GM18520 (cell line): ENCODE data around the gene MRPL14.
A peak's percentile ranks its signal among the peaks of the same experiment; 100 is the strongest.

Experiments
- ATAC-seq: cut with Tn5 transposase; IDR thresholded peaks from one replicate; pipeline ENCODE4 v1.9.1; 2021; ENCODE audit not compliant: unreplicated experiment

MRPL14 gene

DNA sequence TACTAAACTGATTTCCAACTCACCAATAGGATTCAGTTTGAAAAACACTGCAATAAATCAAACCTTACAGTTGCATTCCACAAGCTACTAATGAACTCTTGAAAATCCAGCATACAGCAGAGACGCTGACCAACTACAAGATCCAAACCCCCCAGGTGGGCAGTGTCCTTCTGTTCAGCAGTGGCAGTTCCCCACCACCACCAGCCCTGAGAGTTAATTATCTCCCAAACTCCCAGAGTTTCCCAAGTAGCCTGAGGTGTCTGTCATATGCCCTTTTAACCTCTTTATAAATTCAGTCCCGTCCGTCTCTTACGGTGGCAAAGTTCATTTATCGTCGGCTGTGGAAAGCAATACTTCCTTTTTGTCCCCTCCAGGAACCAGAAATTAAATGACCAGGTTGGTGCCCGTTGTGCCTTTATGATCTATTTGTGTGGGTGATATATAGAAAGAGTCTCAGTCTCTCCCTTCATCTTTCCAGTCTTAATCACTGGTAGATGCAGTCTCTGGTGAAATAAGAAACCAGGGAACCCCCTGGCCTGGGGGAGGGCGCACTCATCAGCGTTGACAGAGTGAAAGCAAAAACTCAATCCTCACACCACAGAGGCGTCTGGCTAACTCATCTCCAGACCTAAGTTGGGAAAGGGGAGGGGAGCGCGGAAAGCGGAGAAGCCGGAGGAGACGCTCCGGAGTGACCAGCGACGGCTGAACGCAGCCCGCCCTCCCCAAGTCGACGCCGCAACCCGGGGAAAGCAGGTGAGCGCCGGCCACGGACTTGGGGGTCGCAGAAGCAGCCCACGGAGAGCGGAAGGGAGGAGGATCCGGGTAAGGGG, 717 bp downstream of the MRPL14 start:
- peak; percentile 41 for ATAC-seq

DNA sequence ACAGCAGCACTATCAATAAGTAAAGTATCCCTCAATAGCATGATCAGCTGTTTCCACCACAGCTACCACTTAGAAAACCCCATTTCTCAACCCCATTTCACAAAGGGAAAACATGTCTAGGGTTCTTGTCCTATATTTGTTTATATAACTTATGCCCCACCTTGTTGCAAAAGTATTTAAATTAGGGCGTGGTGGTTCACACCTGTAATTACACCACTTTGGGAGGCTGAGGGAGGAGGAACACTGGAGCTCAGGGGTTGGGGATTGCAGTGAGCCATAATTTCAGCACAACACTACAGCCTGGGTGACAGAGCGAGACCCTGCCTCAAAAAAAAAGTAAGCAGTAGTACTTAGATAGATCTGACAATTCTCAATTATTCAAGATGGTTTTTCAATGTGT, 3.7 kb downstream of the MRPL14 start:
- ATAC-seq, result no peak

GRCh38 chr6:44122801-44123200, 4.5 kb downstream of the MRPL14 start:
- no peak for ATAC-seq

GRCh38 chr6:44120692-44121443, 6.4 kb downstream of the MRPL14 start:
- ATAC-seq, result no peak

- ATAC-seq, result no peak
These were observed 7.5 kb downstream of the MRPL14 start for GRCh38 chr6:44119704-44120262.

DNA sequence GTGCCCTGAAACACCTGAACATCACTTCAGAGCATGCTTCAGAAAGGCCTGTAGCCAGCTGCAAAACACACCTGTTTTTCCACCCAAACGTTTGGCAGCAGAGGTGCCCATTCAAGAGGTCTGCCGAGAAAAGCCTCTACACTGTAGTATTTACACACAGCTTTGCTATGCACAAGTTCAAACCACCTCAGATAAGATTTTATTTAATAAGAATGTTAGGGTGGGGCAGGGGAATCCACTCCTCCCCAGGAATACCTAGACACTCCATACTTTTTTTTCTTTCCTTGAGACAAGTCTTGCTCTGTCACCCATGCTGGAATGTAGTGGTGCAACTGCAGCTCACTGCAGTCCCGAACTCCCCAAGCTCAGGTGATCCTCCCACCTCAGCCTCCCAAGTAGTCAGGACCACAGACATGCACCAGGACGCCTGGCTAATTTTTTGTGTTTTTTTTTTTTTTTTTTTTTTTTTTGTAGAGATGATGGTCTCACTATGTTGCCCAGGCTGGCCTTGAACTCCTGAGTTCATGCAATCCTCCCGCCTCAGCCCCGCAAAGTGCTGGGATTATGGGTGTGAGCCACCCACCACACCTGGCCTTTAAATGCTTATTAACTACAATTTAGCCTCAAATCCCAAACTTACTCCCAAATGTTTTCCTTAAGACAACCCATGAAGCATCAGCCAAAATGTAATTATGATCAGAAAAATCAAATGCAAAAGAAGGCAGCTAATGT, 9.7 kb downstream of the MRPL14 start:
- no peak for ATAC-seq

- no peak for ATAC-seq
These were observed 10.4 kb downstream of the MRPL14 start for GRCh38 chr6:44116641-44117382.

DNA sequence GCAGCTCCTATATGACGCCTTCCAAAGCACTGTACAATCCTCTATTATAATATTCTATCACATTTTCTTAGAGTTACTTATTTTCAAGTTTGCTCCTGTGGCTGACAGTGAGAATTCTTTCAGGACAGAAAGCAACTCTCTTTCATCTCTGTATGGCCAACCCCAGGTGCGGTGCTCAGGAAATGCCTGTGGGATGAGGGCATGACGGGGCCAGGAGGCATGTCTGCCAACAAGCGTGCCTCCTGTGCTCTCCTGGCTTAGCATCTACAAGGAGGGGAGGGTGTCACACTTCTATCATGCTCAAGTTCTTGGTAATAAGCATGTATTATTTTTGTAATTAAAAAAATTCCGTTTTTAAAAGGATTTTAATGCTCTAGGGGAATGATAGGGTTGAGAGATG, 11.4 kb downstream of the MRPL14 start:
- ATAC-seq, result no peak

- ATAC-seq, result no peak
These were observed 13.8 kb downstream of the MRPL14 start for GRCh38 chr6:44113414-44113813.

- ATAC-seq, result no peak
These were observed 15.5 kb downstream of the MRPL14 start for GRCh38 chr6:44111434-44112417.

DNA sequence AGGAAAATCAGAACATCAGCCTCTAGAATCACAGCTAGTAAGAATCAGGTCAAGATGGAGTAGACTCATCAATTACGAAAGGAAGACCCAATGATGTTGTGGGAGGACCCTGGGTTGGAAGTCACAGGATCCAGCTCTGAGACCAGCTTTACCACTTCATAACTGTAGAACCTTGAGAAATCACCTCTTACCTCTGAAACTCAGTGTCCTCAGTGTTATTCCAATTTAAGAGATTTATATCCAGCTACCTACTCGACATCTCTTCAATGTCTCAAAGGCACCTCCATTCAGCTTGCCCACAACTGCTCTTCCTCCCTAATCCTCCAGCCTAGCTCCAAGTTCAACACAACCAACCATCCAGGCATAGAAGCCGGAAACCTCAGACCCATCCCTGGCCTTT, 16.3 kb downstream of the MRPL14 start:
- no peak for ATAC-seq

- no peak for ATAC-seq
These were observed 17.1 kb downstream of the MRPL14 start for GRCh38 chr6:44110005-44110676.

DNA sequence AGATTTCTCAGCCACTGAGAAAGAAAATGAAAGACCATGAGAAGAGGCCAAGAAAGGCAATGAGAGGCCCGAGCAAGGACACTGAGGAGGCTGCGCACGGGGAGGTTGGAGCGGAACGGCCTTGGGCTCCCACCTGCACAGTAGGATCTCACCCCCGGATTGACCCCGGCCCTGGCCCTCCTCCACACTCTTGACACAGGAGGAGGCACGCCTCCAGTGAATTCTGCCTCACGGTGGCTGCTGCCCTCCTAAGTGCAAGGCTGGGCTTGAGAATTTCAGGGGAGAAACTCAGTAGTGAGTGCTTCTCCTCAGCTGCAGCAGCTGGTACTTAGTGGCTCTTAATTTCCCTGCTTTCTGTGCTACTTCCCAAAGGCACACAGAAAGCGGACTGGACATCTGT, 18.0 kb downstream of the MRPL14 start:
- no peak for ATAC-seq

GRCh38 chr6:44108471-44108870, 18.8 kb downstream of the MRPL14 start:
- no peak for ATAC-seq

GRCh38 chr6:44107017-44107416, 20.2 kb downstream of the MRPL14 start:
- ATAC-seq, result no peak

- no peak for ATAC-seq
These were observed 21.1 kb downstream of the MRPL14 start for GRCh38 chr6:44105993-44106740.

GRCh38 chr6:44105146-44105545, 22.1 kb downstream of the MRPL14 start:
- ATAC-seq, result no peak

- no peak for ATAC-seq
These were observed 22.7 kb downstream of the MRPL14 start for GRCh38 chr6:44104481-44105021.
